Neural cell (in vitro differentiated cells): Measurements from ENCODE around the gene GDE1.

ENCODE experiments used
- EZH2 ChIP-seq: fragments of 200-600, 300-800 bp; shearing (Covaris generic), sonication (generic); IDR thresholded peaks from 2 replicates; pipeline ENCODE4 v1.6.1; 2014; ENCODE audit warnings: antibody characterized with exemption, low read length, borderline replicate concordance, mild to moderate bottlenecking; ENCODE audit not compliant: insufficient read depth, poor library complexity, severe bottlenecking
- POLR2AphosphoS5 ChIP-seq: IDR thresholded peaks from 2 replicates; pipeline ENCODE4 v1.6.1; 2012

GRCh38 chr16:19559242-19559910, 37.5 kb upstream of the GDE1 start:
- TF ChIP-seq POLR2AphosphoS5 (no peak), EZH2 (no peak)
